Sigmoid colon (tissue), 4 donors: Measurements from ENCODE around the gene U2AF1.
"Not testable (repeated sequence)": the region's sequence is repeated elsewhere in the genome, so short reads cannot be mapped to it uniquely, and the experiment has no call there.

Experiments used
- EP300 ChIP-seq, 4 donors: sonication (generic); formaldehyde crosslinking; IDR thresholded peaks; one replicate each; pipeline ENCODE4 v1.6.1; 2017; ENCODE audit warnings: antibody characterized with exemption in 4 of 4
- POLR2A ChIP-seq, 2 donors: fragments of 450-650 bp; IDR thresholded peaks; one replicate each; pipeline ENCODE4 v1.6.1; 2016; ENCODE audit warnings: antibody characterized with exemption in 2 of 2, mild to moderate bottlenecking in 2 of 2, moderate library complexity in 2 of 2
- POLR2AphosphoS5 ChIP-seq, 4 donors: sonication (generic); formaldehyde crosslinking; IDR thresholded peaks; one replicate each; pipeline ENCODE4 v1.6.1; 2017; ENCODE audit warnings: antibody characterized with exemption in 4 of 4
- TF ChIP-seq, protein P1 (sequence below), 4 experiments: fragments of 450-650 bp in 3 of 4; fragments of 200-600 bp in 1 of 4; IDR thresholded peaks; one replicate each; pipeline ENCODE4 v1.5.1; 2016 to 2019; ENCODE audit warnings: antibody characterized with exemption in 4 of 4, mild to moderate bottlenecking in 3 of 4, moderate library complexity in 2 of 4

DNA sequence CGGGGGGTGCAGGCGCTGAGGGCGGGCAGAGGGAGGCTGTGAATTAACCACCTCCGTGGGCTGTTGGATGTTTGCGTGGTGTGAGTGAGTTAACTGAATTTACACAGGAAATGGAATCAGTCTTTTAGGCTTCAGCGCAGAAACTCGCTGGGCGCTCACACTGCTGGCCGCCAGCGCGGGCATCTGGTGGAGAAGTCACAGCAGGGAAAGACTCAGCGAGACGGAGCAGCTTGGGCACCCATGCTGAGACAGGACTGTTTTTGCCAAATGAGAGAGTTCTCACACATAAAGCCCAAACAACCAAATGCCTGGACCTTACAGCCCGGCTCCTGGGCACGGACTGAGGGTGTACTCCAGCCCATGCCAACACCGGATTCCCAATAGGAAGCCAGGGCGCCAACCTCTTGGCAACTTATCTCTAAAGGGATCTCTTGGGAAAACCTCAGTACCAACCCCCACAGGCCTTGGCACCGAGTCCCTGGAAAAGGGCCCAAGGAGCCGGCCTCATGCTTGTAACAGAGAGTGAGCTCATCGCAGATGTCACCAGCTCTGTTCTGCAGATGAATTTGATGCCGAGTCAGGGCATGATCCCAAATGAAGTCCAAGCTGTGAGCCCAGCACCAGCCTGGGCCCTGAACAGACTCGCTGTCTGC is 43.0 kb downstream of the U2AF1 start:
- not testable (repeated sequence) for TF ChIP-seq POLR2AphosphoS5, POLR2A, EP300 (IDR thresholded peaks at IDR 0.05)
- TF ChIP-seq, protein P1, sequence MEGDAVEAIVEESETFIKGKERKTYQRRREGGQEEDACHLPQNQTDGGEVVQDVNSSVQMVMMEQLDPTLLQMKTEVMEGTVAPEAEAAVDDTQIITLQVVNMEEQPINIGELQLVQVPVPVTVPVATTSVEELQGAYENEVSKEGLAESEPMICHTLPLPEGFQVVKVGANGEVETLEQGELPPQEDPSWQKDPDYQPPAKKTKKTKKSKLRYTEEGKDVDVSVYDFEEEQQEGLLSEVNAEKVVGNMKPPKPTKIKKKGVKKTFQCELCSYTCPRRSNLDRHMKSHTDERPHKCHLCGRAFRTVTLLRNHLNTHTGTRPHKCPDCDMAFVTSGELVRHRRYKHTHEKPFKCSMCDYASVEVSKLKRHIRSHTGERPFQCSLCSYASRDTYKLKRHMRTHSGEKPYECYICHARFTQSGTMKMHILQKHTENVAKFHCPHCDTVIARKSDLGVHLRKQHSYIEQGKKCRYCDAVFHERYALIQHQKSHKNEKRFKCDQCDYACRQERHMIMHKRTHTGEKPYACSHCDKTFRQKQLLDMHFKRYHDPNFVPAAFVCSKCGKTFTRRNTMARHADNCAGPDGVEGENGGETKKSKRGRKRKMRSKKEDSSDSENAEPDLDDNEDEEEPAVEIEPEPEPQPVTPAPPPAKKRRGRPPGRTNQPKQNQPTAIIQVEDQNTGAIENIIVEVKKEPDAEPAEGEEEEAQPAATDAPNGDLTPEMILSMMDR (IDR thresholded peaks at IDR 0.05): not testable (repeated sequence)
